Measurements from ENCODE around the gene SMIM36. TPM values are rescaled to one million over a fixed set of nuclear protein-coding genes. Genes with fewer than 3 reads are reported as not detected.

Gene SMIM36
- total RNA-seq, 4 donors from 2014 or later = not detected

- DNase-seq (ENCODE audit: low spot score) = no peak
- ATAC-seq (ENCODE audit: low FRiP score) = no peak
- no peak for TF ChIP-seq CTCF (IDR thresholded peaks at IDR 0.05)
Observed at GRCh38 chr17:55540414-55541091, 29.3 kb upstream of the SMIM36 start.

GRCh38 chr17:55536205-55536604 lies 25.0 kb upstream of the SMIM36 start:
- TF ChIP-seq CTCF (IDR thresholded peaks at IDR 0.05) = no peak
- DNase-seq (ENCODE audit: low spot score) (no peak), ATAC-seq (ENCODE audit: low FRiP score) (no peak)

- no peak for DNase-seq (ENCODE audit: low spot score)
- no peak for TF ChIP-seq CTCF (IDR thresholded peaks at IDR 0.05)
- no peak for ATAC-seq (ENCODE audit: low FRiP score)
Observed at GRCh38 chr17:55533608-55534007, 22.4 kb upstream of the SMIM36 start.

GRCh38 chr17:55532670-55533069 lies 21.4 kb upstream of the SMIM36 start:
- ATAC-seq (ENCODE audit: low FRiP score) (no peak), DNase-seq (ENCODE audit: low spot score) (no peak)
- no peak for TF ChIP-seq CTCF (IDR thresholded peaks at IDR 0.05)

- no peak for TF ChIP-seq CTCF (IDR thresholded peaks at IDR 0.05)
- ATAC-seq (ENCODE audit: low FRiP score) = no peak
Observed at GRCh38 chr17:55531053-55531728, 19.9 kb upstream of the SMIM36 start.

GRCh38 chr17:55530064-55530463 lies 18.8 kb upstream of the SMIM36 start:
- TF ChIP-seq CTCF (IDR thresholded peaks at IDR 0.05) = no peak
- DNase-seq (ENCODE audit: low spot score) (no peak), ATAC-seq (ENCODE audit: low FRiP score) (no peak)

More at GRCh38 chr17:55531053-55531728, 19.9 kb upstream of the SMIM36 start:
- no peak for DNase-seq (ENCODE audit: low spot score)

All from omental fat pad (tissue), 4 donors.